Large intestine (tissue), 3 donors: ENCODE results near the gene ADGRE3. TPM values are rescaled to one million over a fixed set of nuclear protein-coding genes. Genes with fewer than 3 reads are reported as not detected.

ENCODE experiments used
- DNase-seq, 2 donors: peaks; one replicate each; pipeline versions ENCODE4 v3.0.0 to v3.0.0-alpha.2; 2013
- H3K27ac ChIP-seq: one replicate; pipeline ENCODE4 v1.5.1; 2013; ENCODE audit warnings: low read length
- H3K27me3 ChIP-seq: 2 replicates; pipeline ENCODE4 v1.6.1; 2013; ENCODE audit warnings: low read length; ENCODE audit not compliant: control insufficient read depth, insufficient read depth
- H3K36me3 ChIP-seq: 2 replicates; pipeline ENCODE4 v1.6.1; 2013; ENCODE audit warnings: low read length; ENCODE audit not compliant: control insufficient read depth, insufficient read depth
- H3K4me1 ChIP-seq: one replicate; pipeline ENCODE4 v1.6.1; 2013; ENCODE audit warnings: low read length; ENCODE audit not compliant: control insufficient read depth, insufficient read depth
- H3K4me3 ChIP-seq: one replicate; pipeline ENCODE4 v1.5.1; 2013; ENCODE audit warnings: low read length
- H3K9me3 ChIP-seq: one replicate; pipeline ENCODE4 v1.6.1; 2013; ENCODE audit warnings: mild to moderate bottlenecking, low read depth, low read length, moderate library complexity; ENCODE audit not compliant: control insufficient read depth
- WGBS: methylation state at CpG from one replicate; pipeline ENCODE4 v1.1.5; 2013; ENCODE audit warnings: low lambda C conversion rate; ENCODE audit not compliant: insufficient coverage; 5-methylcytosine and 5-hydroxymethylcytosine counted together
- polyA plus RNA-seq: library from polyadenylated mRNA; unstranded; fragments of 120-200 nt; gene quantifications from one replicate; pipeline ENCODE4 v1.2.1, GENCODE V29; 2013

Gene ADGRE3
- polyA plus RNA-seq, 1 donor = 0.79 TPM

- H3K36me3 ChIP-seq = no peaks in the 10 kb centered on the region
- no peak for DNase-seq
Observed at GRCh38 chr19:14670408-14670807, 4.2 kb downstream of the ADGRE3 start.

GRCh38 chr19:14669940-14670339 lies 4.7 kb downstream of the ADGRE3 start:
- H3K4me3 ChIP-seq = no peak overlapping the region
- WGBS = no CpG with 5 or more reads among the region's 3 CpGs
- H3K27ac ChIP-seq = no peak overlapping the region
- no peaks in the 10 kb centered on the region for H3K27me3 ChIP-seq
- H3K4me1 ChIP-seq = no peaks in the 10 kb centered on the region
- no peaks in the 10 kb centered on the region for H3K9me3 ChIP-seq
- no peak for DNase-seq
- H3K36me3 ChIP-seq = no peaks in the 10 kb centered on the region

More at GRCh38 chr19:14670408-14670807, 4.2 kb downstream of the ADGRE3 start:
- no peak overlapping the region for H3K27ac ChIP-seq
- H3K4me1 ChIP-seq = no peaks in the 10 kb centered on the region
- no peak overlapping the region for H3K4me3 ChIP-seq
- no CpG with 5 or more reads among the region's 2 CpGs for WGBS
- H3K27me3 ChIP-seq = no peaks in the 10 kb centered on the region
- H3K9me3 ChIP-seq = no peaks in the 10 kb centered on the region

- H3K4me1 ChIP-seq = no peaks in the 10 kb centered on the region
- DNase-seq = no peak
- no peaks in the 10 kb centered on the region for H3K36me3 ChIP-seq
- no peak overlapping the region for H3K27ac ChIP-seq
- no peaks in the 10 kb centered on the region for H3K9me3 ChIP-seq
- H3K4me3 ChIP-seq = no peak overlapping the region
- H3K27me3 ChIP-seq = no peaks in the 10 kb centered on the region
- 100% methylated on average over 2 of the region's 12 CpGs for WGBS
Observed at GRCh38 chr19:14661372-14661924, 13.2 kb downstream of the ADGRE3 start.

GRCh38 chr19:14659874-14660489 lies 14.7 kb downstream of the ADGRE3 start:
- H3K4me3 ChIP-seq = no peak overlapping the region
- 20% methylated on average over 1 of the region's 6 CpGs for WGBS

GRCh38 chr19:14655726-14656125 lies 18.9 kb downstream of the ADGRE3 start:
- H3K4me1 ChIP-seq = no peaks in the 10 kb centered on the region
- no peak overlapping the region for H3K27ac ChIP-seq
- no peaks in the 10 kb centered on the region for H3K9me3 ChIP-seq
- H3K27me3 ChIP-seq = no peaks in the 10 kb centered on the region
- no peaks in the 10 kb centered on the region for H3K36me3 ChIP-seq
- H3K4me3 ChIP-seq = no peak overlapping the region
- WGBS = 89% methylated on average over 3 of the region's 11 CpGs
- DNase-seq = no peak

More at GRCh38 chr19:14659874-14660489, 14.7 kb downstream of the ADGRE3 start:
- Histone ChIP-seq H3K36me3 (no peaks in the 10 kb centered on the region), H3K4me1 (no peaks in the 10 kb centered on the region), H3K27ac (no peak overlapping the region), H3K9me3 (no peaks in the 10 kb centered on the region), H3K27me3 (no peaks in the 10 kb centered on the region)
- DNase-seq = peak in 1 of 2 donors; percentile 54

GRCh38 chr19:14654786-14655560 lies 19.7 kb downstream of the ADGRE3 start:
- DNase-seq = no peak
- Histone ChIP-seq H3K27ac (no peak overlapping the region), H3K9me3 (no peaks in the 10 kb centered on the region), H3K4me3 (no peak overlapping the region), H3K36me3 (no peaks in the 10 kb centered on the region), H3K27me3 (no peaks in the 10 kb centered on the region), H3K4me1 (no peaks in the 10 kb centered on the region)
- 92% methylated on average over 2 of the region's 7 CpGs for WGBS

GRCh38 chr19:14650161-14650560 lies 24.5 kb downstream of the ADGRE3 start:
- H3K36me3 ChIP-seq = no peaks in the 10 kb centered on the region
- H3K27me3 ChIP-seq = no peaks in the 10 kb centered on the region
- WGBS = 67% methylated on average over 2 of the region's 2 CpGs
- H3K4me1 ChIP-seq = no peaks in the 10 kb centered on the region
- H3K9me3 ChIP-seq = no peaks in the 10 kb centered on the region
- no peak overlapping the region for H3K27ac ChIP-seq
- no peak for DNase-seq
- H3K4me3 ChIP-seq = no peak overlapping the region

GRCh38 chr19:14649020-14649419 lies 25.6 kb downstream of the ADGRE3 start:
- H3K9me3 ChIP-seq = no peaks in the 10 kb centered on the region
- no peaks in the 10 kb centered on the region for H3K4me1 ChIP-seq
- H3K27ac ChIP-seq = no peak overlapping the region
- no peak for DNase-seq
- H3K36me3 ChIP-seq = no peaks in the 10 kb centered on the region
- 82% methylated on average over 4 of the region's 4 CpGs for WGBS
- H3K27me3 ChIP-seq = no peaks in the 10 kb centered on the region
- no peak overlapping the region for H3K4me3 ChIP-seq

GRCh38 chr19:14648506-14648905 lies 26.1 kb downstream of the ADGRE3 start:
- no peaks in the 10 kb centered on the region for H3K27me3 ChIP-seq
- H3K27ac ChIP-seq = no peak overlapping the region
- WGBS = 100% methylated on average over 2 of the region's 2 CpGs
- no peak overlapping the region for H3K4me3 ChIP-seq
- no peaks in the 10 kb centered on the region for H3K9me3 ChIP-seq
- H3K36me3 ChIP-seq = no peaks in the 10 kb centered on the region
- DNase-seq = no peak
- H3K4me1 ChIP-seq = no peaks in the 10 kb centered on the region

- no peak overlapping the region for H3K27ac ChIP-seq
Observed at GRCh38 chr19:14639536-14640277, 34.9 kb downstream of the ADGRE3 start.

More at GRCh38 chr19:14639536-14640277, 34.9 kb downstream of the ADGRE3 start:
- Histone ChIP-seq H3K4me1 (no peaks in the 10 kb centered on the region), H3K9me3 (no peaks in the 10 kb centered on the region), H3K4me3 (no peak overlapping the region), H3K36me3 (no peaks in the 10 kb centered on the region), H3K27me3 (no peaks in the 10 kb centered on the region)
- no peak for DNase-seq
- WGBS = 68% methylated on average over 2 of the region's 4 CpGs
